Osteoblast (primary cell): Measurements from ENCODE around the gene SEPTIN2. TPM values are rescaled to one million over a fixed set of nuclear protein-coding genes. Genes with fewer than 3 reads are reported as not detected.

Experiments
- DNase-seq: peaks from one replicate; pipeline ENCODE4 v3.0.0; 2011; ENCODE audit warnings: low spot score, mixed read lengths; ENCODE audit not compliant: insufficient read length; ENCODE audit errors: missing footprints
- H2AFZ ChIP-seq: 2 replicates; pipeline ENCODE4 v1.6.0; 2011; ENCODE audit warnings: mild to moderate bottlenecking, low read length
- H3K27ac ChIP-seq: 2 replicates; pipeline ENCODE4 v1.5.1; 2011; ENCODE audit warnings: mild to moderate bottlenecking, low read depth, low read length, moderate library complexity
- H3K27me3 ChIP-seq: 2 replicates; pipeline ENCODE4 v1.6.0; 2012; ENCODE audit warnings: mild to moderate bottlenecking, control low read depth, inconsistent platforms, low read length, moderate library complexity; ENCODE audit not compliant: insufficient read depth
- H3K36me3 ChIP-seq: 2 replicates; pipeline ENCODE4 v1.5.1; 2011; ENCODE audit warnings: mild to moderate bottlenecking, low read length, control low read depth, moderate library complexity; ENCODE audit not compliant: insufficient read depth
- H3K4me1 ChIP-seq: 2 replicates; pipeline ENCODE4 v1.5.1; 2011; ENCODE audit warnings: mild to moderate bottlenecking, low read length, control low read depth, moderate library complexity; ENCODE audit not compliant: insufficient read depth
- H3K4me2 ChIP-seq: 2 replicates; pipeline ENCODE4 v1.6.0; 2011; ENCODE audit warnings: mild to moderate bottlenecking, low read length; ENCODE audit not compliant: insufficient read depth
- H3K4me3 ChIP-seq: fragments of 200-600 bp; sonication (generic); 3 replicates; pipeline ENCODE4 v1.5.1; 2012; ENCODE audit warnings: mild to moderate bottlenecking, low read length, inconsistent platforms; ENCODE audit not compliant: insufficient read depth
- H3K79me2 ChIP-seq: 2 replicates; pipeline ENCODE4 v1.6.0; 2012; ENCODE audit warnings: mild to moderate bottlenecking, low read length, control low read depth, inconsistent platforms; ENCODE audit not compliant: insufficient read depth
- H3K9me3 ChIP-seq: 2 replicates; pipeline ENCODE4 v1.5.1; 2011; ENCODE audit warnings: low read depth, low read length, control low read depth
- H4K20me1 ChIP-seq: 2 replicates; pipeline ENCODE4 v1.6.0; 2012; ENCODE audit warnings: mild to moderate bottlenecking, low read length, control low read depth; ENCODE audit not compliant: insufficient read depth
- total RNA-seq: library from RNA; depleted of rRNA; stranded (reverse); fragments of >200 nt; gene quantifications from 2 replicates; pipeline ENCODE4 v1.2.3, GENCODE V29; 2012
- TF ChIP-seq, protein P1 (sequence below): IDR thresholded peaks from 2 replicates; pipeline ENCODE4 v1.5.1; 2011; ENCODE audit warnings: mild to moderate bottlenecking, low read depth, low read length, moderate library complexity; ENCODE audit errors: extremely low read depth

The SEPTIN2 gene
- total RNA-seq, 1 donor: 418 TPM

GRCh38 chr2:241279828-241280227 is 35.9 kb upstream of the SEPTIN2 start:
- H3K4me3 ChIP-seq: no peak overlapping the region
- peaks cover 8% of the 10 kb centered on the region for H3K4me1 ChIP-seq
- peaks cover 36% of the 10 kb centered on the region for H4K20me1 ChIP-seq
- no peaks in the 10 kb centered on the region for H3K27me3 ChIP-seq
- DNase-seq: no peak
- no peak overlapping the region for H3K4me2 ChIP-seq
- no peaks in the 10 kb centered on the region for H3K36me3 ChIP-seq
- no peak overlapping the region for H2AFZ ChIP-seq
- H3K79me2 ChIP-seq: peaks cover 98% of the 10 kb centered on the region
- TF ChIP-seq, protein P1, sequence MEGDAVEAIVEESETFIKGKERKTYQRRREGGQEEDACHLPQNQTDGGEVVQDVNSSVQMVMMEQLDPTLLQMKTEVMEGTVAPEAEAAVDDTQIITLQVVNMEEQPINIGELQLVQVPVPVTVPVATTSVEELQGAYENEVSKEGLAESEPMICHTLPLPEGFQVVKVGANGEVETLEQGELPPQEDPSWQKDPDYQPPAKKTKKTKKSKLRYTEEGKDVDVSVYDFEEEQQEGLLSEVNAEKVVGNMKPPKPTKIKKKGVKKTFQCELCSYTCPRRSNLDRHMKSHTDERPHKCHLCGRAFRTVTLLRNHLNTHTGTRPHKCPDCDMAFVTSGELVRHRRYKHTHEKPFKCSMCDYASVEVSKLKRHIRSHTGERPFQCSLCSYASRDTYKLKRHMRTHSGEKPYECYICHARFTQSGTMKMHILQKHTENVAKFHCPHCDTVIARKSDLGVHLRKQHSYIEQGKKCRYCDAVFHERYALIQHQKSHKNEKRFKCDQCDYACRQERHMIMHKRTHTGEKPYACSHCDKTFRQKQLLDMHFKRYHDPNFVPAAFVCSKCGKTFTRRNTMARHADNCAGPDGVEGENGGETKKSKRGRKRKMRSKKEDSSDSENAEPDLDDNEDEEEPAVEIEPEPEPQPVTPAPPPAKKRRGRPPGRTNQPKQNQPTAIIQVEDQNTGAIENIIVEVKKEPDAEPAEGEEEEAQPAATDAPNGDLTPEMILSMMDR: no peak
- no peaks in the 10 kb centered on the region for H3K9me3 ChIP-seq
- H3K27ac ChIP-seq: no peak overlapping the region

DNA sequence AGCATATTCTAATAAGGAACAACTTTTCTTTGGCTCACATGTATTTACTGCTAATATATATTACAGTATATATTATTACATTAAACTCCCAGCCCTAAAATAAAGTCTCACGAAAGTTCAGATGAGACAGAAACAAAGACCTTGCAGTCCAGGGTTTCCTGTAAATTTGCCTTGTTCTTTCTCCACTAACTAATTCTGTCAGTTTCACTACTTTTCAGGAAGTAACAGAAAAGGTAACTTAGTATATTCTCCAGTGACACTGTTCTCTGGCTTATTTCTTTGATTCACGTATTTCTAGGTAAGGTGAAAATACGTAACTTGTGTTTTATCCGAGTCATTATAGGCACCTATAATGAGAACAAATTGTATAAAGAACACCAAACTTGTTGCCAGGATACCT is 35.4 kb upstream of the SEPTIN2 start:
- Histone ChIP-seq H3K27me3 (no peaks in the 10 kb centered on the region), H3K27ac (no peak overlapping the region), H3K4me1 (peaks cover 8% of the 10 kb centered on the region), H2AFZ (no peak overlapping the region), H3K79me2 (peaks cover 98% of the 10 kb centered on the region), H3K4me2 (no peak overlapping the region), H3K36me3 (peaks cover 2% of the 10 kb centered on the region), H4K20me1 (peaks cover 41% of the 10 kb centered on the region), H3K9me3 (no peaks in the 10 kb centered on the region), H3K4me3 (no peak overlapping the region)
- TF ChIP-seq, protein P1: no peak
- no peak for DNase-seq

DNA sequence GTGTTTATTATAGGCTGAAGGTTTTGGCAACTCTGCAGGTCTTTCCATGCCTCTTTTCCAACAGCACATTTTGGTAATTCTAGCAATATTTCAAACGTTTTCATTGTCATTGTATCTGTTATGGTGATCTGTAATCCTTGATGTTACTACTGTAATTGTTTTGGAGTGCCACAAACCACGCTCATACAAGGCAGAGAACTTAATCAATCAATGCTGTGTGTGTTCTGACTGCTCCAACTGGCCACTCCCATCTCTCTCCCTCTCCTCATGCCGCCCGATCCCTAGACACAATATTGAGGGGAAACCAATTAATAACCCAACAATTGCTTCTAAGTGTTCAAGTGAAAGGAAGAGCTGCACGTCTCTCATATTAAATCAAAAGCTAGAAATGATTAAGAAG is 33.2 kb upstream of the SEPTIN2 start:
- H3K36me3 ChIP-seq: peaks cover 7% of the 10 kb centered on the region
- H3K4me2 ChIP-seq: no peak overlapping the region
- H4K20me1 ChIP-seq: peaks cover 43% of the 10 kb centered on the region

GRCh38 chr2:241285596-241285995 is 30.1 kb upstream of the SEPTIN2 start:
- H3K27me3 ChIP-seq: no peaks in the 10 kb centered on the region
- peaks cover 99% of the 10 kb centered on the region for H3K79me2 ChIP-seq
- no peak overlapping the region for H3K4me2 ChIP-seq
- H3K36me3 ChIP-seq: peaks cover 7% of the 10 kb centered on the region
- peaks cover 45% of the 10 kb centered on the region for H4K20me1 ChIP-seq
- H3K27ac ChIP-seq: no peak overlapping the region
- H3K4me1 ChIP-seq: no peaks in the 10 kb centered on the region
- no peak for DNase-seq
- TF ChIP-seq, protein P1: no peak
- no peak overlapping the region for H3K4me3 ChIP-seq
- H2AFZ ChIP-seq: no peak overlapping the region
- H3K9me3 ChIP-seq: no peaks in the 10 kb centered on the region

More for the DNA sequence above, 33.2 kb upstream of the SEPTIN2 start:
- no peak overlapping the region for H2AFZ ChIP-seq
- TF ChIP-seq, protein P1: no peak
- peaks cover 99% of the 10 kb centered on the region for H3K79me2 ChIP-seq
- DNase-seq: no peak
- no peaks in the 10 kb centered on the region for H3K27me3 ChIP-seq
- no peaks in the 10 kb centered on the region for H3K9me3 ChIP-seq
- H3K27ac ChIP-seq: no peak overlapping the region
- H3K4me1 ChIP-seq: peaks cover 8% of the 10 kb centered on the region
- no peak overlapping the region for H3K4me3 ChIP-seq
